NOMO-1 treated with dmso at 0.1 percent for 144 hours (cell line): ENCODE data around the gene PPP1R15A.
"Not testable (repeated sequence)": the region's sequence is repeated elsewhere in the genome, so short reads cannot be mapped to it uniquely, and the experiment has no call there.

Source experiments
- DNase-seq: peaks from one replicate; lab custom pipeline; 2025; ENCODE audit not compliant: unreplicated experiment; lab: John Stamatoyannopoulos, UW

PPP1R15A gene

GRCh38 chr19:48872182-48872883 is at the start of gene PPP1R15A:
Gene PPP1R15A (plus strand): TSS chr19:48872421. CDS start chr19:48873234, 813 bp downstream.
- peak; percentile 86 for DNase-seq

- no peak for DNase-seq
Measured at GRCh38 chr19:48822514-48822913, 49.7 kb upstream of the PPP1R15A start.

GRCh38 chr19:48826606-48827020 is 45.6 kb upstream of the PPP1R15A start:
- no peak for DNase-seq

GRCh38 chr19:48830088-48830487 is 42.1 kb upstream of the PPP1R15A start:
- DNase-seq = no peak

- no peak for DNase-seq
Measured at GRCh38 chr19:48830965-48831364, 41.3 kb upstream of the PPP1R15A start.

GRCh38 chr19:48833049-48833448 is 39.2 kb upstream of the PPP1R15A start:
- no peak for DNase-seq

- DNase-seq = no peak
Measured at GRCh38 chr19:48833977-48834376, 38.2 kb upstream of the PPP1R15A start.

- DNase-seq = peak; percentile 68
Measured at GRCh38 chr19:48835734-48836088, 36.5 kb upstream of the PPP1R15A start.

GRCh38 chr19:48836089-48837017 is 35.9 kb upstream of the PPP1R15A start, which contains the start of gene HSD17B14:
Gene HSD17B14 (minus strand): TSS chr19:48836491. CDS start chr19:48836411, 80 bp downstream.
- no peak for DNase-seq

GRCh38 chr19:48837051-48837524 is 35.1 kb upstream of the PPP1R15A start:
- peak; percentile 66 for DNase-seq

- no peak for DNase-seq
Measured at GRCh38 chr19:48837687-48838086, 34.5 kb upstream of the PPP1R15A start.

GRCh38 chr19:48841047-48841446 is 31.2 kb upstream of the PPP1R15A start:
- no peak for DNase-seq

GRCh38 chr19:48841571-48841970 is 30.6 kb upstream of the PPP1R15A start:
- DNase-seq = no peak

GRCh38 chr19:48842789-48843162 is 29.4 kb upstream of the PPP1R15A start:
- DNase-seq = no peak

- no peak for DNase-seq
Measured at GRCh38 chr19:48844472-48844871, 27.7 kb upstream of the PPP1R15A start.

GRCh38 chr19:48845384-48845783 is 26.8 kb upstream of the PPP1R15A start:
- DNase-seq = no peak

GRCh38 chr19:48846659-48847058 is 25.6 kb upstream of the PPP1R15A start:
- DNase-seq = not testable (repeated sequence)

GRCh38 chr19:48852292-48852691 is 19.9 kb upstream of the PPP1R15A start:
- DNase-seq = no peak

- no peak for DNase-seq
Measured at GRCh38 chr19:48853483-48853882, 18.7 kb upstream of the PPP1R15A start.

- no peak for DNase-seq
Measured at GRCh38 chr19:48854103-48854502, 18.1 kb upstream of the PPP1R15A start.

- DNase-seq = no peak
Measured at GRCh38 chr19:48856921-48857320, 15.3 kb upstream of the PPP1R15A start.
